GM18909 (cell line): ENCODE results near the gene PSMD1.
"Not testable (repeated sequence)": the region's sequence is repeated elsewhere in the genome, so short reads cannot be mapped to it uniquely, and the experiment has no call there.

ENCODE experiments used
- ATAC-seq: cut with Tn5 transposase; IDR thresholded peaks from one replicate; pipeline ENCODE4 v1.9.1; 2021; ENCODE audit warnings: mild to moderate bottlenecking; ENCODE audit not compliant: unreplicated experiment, poor library complexity

Gene PSMD1

DNA sequence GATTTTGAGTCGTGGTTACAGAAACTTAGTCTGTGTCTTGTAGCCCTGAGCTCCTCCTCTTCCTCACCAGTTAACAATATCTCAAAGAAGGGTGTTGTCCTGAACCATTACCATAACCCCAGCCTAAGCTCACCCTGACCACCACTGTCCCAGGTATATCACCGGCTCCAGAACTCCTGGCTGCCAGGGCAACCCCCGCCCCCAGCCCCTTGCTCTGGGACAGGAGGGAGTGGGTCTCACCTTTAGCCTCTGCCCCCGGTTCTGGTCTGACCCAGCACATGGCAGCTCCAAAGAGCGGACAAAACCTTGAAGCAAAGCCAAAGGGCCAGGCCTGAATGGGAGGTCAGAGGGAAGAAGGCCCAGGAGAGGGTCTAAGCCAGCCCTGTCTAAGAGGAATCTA is 5.6 kb upstream of the PSMD1 start:
- ATAC-seq: no peak

DNA sequence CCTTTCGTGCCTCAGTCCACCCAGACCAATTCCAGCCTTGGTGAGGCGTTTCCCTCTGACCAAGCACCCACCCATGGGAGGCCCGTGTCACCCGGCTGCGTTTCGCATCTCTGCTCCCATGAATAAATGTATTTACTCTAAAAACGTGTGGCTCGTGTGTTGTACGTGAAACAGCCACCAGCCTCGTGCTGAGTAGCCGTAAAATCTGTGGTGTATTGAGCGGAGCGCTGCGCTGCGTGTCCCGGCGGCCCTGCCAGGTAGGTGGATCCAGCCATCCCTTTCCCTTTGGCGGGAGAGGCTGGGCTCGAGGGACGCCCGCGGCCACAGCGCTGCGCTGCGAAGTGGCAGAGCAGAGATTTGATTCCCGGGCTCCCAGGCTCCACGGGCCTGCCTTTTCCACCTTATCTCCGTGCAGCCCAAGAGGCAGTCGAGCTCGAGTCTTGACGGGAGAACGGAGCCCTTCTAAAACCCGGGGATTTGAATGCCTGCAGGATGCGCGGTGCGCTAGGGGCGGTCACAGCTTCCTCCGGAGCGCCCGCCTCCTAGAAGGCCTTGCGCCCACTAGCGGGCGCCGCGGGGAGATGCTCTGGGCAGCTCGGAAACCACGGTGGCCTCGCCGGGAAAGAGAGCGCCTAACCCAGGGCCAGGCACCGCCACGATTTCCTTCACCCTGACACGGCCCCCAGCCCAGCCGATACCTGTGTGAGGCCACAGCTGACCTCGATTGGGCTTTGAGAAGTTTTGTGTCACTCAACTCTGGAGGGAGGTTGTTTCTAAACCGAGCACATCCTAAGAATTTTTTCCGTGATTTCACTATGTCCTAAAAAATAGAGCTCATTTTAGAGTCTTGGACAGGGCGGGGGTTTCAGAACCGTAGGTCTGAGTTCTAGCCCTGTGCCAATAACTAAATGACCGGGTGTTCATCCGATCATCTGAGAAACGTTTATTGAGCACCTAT is 3.9 kb upstream of the PSMD1 start:
- ATAC-seq: peak; percentile 69

DNA sequence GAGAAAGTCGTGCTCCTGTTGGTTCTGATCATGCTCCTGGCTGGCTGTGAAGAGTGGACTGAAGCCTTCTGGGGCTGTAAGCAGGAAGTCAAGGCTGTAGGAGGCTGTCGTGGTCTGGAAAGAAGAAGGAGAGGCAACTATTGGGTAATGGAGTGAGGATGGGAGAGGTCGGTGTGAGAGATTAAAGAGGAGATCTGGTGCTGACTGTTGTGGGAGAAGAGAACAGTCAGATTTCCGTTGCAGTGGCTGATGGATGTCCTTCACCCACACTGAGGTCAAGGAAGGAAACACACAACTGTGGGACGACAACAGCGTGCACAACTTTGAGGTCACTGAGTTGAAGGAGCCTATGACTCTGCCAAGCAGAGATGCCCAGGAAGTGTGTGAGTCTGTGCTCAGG is 2.8 kb upstream of the PSMD1 start:
- no peak for ATAC-seq

DNA sequence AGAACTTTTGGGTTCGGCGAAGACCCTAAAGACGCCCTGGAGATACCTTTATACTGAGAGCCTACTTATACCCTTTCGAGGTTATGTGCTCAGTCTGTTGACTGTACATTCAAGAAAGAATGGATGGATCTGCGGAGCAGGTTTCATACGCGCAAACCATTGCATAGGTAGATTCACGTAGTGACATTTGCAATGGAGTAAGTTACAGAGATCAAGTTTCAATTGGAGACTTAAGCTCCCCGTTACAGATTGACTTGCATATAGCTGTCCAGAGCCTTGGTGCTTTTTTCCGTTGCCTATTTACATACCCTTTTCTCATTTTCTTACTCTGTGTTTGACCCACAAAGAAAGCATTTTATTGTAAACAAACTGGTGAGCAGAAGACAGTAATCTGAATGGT is 923 bp downstream of the PSMD1 start:
- ATAC-seq: no peak

DNA sequence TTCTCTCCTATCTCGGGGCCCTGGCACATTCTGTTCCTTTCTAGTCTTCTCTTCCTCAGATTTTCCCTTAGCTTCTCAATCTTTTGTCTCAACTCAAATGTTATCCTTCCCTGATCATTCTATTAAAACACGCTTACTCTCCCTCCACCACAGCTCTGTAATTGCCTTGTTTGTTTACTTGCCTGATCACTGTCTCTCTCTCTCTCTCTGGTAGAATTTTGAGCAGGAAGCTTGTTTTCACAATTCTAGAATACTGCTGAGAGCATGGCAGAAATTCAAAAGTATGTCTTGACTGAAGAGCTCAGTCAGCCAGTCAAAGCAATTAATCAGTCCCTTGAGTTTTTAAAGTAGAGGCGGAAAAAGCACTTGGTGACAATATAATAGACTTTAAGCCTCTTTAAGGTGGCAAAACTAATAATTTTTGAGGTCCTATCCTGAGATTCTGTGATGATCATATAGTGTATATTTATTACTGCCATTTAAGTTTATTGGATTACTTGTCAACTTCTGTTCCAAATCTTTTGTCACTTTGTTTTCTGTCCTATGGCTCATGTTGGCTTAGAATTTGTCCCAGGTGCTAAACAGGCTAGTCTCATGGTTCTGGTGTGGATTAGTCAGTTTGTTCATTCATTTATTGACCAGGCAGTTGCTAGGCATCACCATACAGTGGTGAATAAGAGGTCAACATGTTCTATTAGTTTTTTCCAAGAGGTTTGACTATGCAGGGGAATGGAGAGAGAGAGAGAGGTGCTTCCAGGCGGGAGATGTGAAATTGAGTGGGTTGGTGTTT is 2.3 kb downstream of the PSMD1 start:
- no peak for ATAC-seq

DNA sequence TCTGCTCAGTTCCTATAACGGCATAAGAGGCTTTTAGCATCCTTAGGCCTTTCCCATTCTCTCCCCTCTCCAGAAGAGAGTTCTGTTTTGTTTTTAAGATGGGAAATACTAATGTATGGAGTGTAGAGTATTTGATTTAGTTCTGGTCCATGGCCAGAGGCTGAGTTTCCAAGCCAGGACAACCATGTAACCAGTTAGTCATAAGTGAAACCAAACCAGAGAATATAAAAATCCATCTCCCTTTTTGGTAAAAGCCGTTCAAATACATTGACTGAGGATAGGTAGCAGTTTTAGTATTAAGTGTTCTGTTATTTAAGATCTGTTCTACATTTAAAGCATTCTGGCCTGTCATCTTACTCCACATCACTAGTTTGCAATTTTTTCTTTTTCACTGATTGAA is 3.1 kb downstream of the PSMD1 start:
- ATAC-seq: no peak

DNA sequence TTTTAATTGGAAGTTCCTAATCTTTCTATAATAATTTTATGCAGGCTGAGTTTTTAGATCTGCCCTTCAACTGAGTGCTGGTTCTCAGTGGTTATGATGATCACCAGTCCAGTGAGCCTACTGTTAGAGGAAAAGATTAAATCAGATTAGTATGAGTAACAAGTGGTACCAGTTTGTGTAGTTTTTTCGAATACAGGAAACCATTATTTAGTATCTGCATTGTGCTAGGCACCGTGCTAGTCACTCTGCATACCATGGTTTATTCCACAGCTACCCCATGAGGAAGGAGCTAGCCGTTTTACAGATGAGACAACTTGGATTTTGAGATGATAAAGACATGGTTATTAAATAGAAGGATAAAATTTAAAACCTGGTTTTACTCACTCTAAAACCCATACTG is 6.1 kb downstream of the PSMD1 start:
- ATAC-seq: no peak

DNA sequence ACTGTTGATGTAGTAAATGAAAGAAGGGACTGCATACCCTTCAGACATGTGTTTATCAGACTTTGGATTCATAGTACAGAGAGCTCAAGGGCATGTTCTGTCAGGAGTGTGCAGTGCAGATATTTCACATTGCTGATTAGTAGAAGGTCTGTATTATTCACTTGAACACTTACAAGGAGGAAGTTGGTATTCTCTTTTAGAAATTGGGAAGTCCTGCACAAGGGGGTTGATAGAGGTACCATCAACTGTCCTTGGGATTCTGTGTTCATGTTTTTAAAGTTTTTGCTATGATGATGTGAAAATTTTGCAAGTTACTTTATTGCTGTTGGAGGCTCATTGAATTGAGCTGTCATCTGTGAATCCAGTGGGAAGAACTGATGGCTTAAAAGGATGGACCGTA is 6.7 kb downstream of the PSMD1 start:
- no peak for ATAC-seq

DNA sequence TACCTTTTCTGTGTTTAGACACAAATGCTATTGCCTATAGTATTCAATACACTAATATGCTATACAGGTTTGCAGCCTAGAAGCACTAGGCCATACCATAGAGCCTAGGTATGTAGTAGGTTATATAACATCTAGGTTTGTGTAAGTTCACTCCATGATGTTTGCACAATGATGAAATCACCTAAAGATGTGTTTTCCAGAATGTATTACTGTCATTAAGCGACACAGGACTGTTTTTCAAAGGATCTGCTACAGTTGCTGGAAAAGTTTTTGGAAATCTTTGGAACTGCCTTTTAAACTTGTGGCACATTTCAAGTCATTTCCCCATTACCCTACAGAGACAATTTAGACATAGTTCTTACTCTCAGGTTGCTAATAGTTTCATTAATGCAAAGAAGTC is 9.3 kb downstream of the PSMD1 start:
- ATAC-seq: no peak

DNA sequence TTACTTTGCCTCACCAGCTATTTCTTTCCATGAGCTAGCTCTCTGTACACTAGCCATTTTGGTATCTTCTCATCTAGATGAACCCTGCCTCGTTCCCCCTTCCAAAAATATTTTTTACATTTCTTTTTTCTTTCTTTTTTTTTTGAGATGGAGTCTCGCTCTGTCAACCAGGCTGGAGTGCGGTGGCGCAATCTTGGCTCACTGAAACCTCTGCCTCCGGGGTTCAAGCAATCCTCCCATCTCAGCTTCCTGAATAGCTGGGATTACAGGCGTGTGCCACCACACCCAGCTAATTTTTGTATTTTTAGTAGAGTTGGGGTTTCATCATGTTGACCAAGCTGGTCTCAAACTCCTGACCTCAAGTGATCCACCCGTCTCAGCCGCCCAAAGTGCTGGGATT is 10.9 kb downstream of the PSMD1 start:
- not testable (repeated sequence) for ATAC-seq

DNA sequence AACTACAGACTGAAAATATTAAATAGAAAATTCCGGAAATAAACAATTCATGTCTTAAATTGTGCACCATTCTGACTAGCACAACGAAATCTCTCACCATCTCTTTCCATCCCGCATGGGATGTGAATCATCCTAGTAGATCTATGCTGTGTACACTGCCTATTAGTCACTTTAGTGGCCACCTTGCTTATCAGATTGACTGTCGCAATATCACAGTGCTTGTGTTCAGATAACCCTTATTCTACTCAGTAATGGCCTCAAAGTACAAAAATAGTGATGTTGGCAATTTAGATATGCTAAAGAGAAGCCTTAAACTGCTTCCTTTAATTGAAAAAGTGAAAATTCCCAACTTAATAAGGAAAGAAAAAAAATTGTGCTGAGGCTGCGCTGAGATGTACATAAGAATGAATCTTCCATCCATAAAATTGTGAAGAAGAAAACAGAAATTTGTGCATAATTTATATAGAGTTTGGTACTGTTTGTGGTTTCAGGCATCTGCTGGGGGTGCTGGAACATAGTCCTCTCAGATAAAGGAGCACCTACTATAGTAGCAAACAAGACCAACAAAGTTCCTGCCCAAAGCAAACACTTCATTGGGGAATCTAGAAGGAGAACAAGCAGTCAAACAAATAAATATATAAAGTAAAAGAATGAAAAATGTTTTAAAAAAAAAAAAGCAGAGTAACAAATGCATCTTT is 12.0 kb downstream of the PSMD1 start:
- ATAC-seq: no peak

DNA sequence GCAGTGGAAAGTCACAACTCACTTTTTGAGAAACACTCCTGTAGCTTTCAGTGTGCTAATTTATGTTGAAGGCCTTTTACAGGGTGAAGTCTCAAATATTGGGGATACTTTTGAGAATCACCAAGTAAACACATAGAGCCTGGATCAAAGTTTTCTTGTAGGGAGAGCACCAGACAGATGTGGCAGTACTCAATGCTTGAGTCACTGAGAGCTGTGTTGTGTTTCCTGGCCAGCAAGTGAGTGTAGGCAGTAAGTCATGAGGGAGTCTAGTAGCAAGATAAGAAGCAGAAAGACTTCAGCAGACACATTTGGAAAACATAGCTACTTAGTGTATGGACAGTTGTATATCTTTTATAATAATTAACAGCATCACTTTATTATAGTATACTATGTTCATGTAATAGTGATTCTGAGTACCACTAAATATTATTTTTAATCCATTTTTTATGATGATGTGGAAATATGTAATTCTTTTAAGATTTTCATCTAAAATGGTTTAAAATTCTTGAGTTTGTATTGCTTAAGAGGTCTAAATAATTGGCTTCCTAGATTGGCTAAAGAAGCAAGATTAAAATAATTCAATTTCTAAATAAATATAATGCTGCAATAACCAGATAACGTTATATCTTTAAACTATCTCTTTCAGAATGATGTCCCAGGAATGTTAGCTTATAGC is 12.8 kb downstream of the PSMD1 start:
- ATAC-seq: no peak

DNA sequence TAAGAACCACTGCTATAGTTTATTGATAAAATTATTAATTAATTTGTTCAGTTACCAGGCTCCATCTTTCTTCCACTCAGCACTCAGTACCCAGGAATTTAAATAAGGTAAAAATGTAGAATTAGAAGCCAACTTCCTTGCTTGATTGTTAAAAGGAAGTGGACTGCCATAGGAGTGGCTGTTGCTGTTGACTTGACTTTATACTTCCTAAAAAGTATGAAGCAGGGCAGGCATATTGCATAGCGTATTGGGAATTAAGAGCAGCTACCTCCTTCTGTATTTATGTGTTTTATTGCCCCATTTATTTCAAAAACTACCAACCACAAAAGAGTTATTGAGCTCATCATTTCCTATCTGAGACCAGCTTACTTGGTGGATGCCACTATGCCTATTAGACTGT is 27.9 kb downstream of the PSMD1 start:
- ATAC-seq: no peak

DNA sequence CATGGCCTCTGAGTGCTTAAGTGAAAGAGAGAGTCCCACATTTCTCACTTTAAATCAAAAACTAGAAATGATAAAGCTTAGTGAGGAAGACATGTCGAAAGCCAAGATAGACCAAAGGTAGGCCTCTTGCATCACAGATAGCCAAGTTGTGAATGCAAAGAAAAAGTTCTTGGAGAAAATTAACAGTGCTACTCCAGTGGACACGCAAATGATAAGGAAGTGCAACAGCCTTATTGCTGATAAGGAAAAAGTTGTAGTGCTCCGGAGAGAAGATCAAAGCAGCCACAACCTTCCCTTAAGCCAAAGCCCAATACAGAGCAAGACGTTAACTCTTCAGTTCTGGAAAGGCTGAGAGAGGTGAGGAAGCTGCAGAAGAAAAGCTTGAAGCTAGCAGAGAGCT is 32.1 kb downstream of the PSMD1 start:
- ATAC-seq: no peak

DNA sequence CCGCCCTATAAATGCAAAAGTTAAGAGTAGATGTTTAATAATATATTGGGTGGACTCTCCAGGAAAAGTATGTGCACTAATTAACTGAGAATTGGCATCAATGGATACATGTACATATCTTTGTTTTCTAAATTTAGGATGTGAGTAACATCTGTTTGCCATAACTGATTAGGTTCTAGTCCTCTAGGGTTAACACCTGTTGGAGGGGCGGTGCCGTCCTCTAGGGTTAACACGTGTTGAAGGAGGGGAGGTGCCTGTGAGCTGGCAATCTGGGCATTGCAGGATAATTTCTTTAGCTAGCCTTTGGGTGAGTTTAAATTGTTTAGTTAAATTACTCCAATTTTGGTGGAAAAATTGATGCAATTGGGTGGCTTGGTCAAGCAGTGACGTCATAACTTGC is 37.3 kb downstream of the PSMD1 start:
- ATAC-seq: no peak

DNA sequence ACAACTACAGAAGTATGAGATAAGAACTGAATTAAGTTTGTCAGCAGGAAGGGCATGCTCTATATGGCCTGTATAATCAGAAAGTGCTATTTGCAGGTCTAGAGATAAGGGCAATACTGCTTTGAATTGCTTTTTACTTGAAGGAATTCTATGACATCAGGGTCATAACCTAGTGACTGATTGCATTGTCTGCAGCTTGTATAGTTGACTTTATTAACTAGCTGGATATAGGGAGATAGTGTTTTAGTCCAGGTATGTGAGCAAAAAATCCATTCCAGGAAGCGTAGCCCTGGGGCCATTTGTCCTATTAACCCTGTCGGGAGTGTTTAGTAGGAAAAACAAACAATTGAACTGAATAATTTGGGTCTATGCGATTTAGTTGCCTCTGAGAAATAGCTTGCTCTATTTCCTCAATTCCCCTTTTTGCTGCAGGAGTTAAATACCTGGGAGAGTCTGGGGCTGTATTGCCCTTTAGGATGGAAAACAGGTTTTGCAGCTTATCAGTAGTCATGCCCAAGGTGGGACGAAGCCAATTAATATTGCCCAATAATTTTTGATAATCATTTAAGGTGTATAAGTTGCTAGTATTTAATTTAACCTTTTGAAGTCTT is 38.2 kb downstream of the PSMD1 start:
- ATAC-seq: no peak

DNA sequence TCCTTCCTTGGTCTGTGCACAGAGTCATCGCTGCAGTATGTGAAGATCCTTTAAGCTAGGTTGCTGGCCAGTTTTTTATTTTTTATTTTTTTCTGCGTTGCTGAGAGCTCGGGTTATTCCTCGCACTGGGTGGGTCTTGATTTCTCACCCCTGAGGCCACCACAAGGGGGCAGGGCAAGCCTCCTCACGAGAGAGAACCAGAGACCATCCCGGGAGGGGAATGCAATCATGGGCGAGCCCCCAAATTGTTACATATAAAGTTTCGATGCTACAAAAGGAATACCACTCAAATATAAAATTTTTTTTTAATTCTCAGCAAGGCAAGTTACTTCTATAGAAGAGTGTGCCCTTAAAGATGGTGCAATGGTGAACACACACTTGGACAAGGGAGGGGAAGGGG is 43.3 kb downstream of the PSMD1 start:
- no peak for ATAC-seq

DNA sequence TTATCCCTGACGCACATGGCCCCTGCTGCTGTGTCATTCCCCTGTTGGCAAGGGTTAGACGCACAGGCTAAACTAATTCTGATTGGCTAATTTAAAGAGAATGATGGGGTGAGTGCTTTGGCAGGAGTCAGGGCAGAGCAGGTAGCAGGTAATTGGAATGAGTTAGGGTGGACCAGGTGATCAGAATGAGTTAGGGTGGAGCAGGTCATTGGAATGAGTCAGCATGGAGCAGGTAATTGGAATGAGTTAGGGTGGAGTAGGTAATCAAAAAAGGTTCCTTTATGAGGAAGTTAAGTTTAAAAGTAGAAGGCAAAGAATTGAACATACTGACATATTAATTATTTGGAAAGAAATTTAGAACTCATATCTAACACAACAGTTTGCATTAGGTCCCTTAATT is 43.7 kb downstream of the PSMD1 start:
- not testable (repeated sequence) for ATAC-seq

DNA sequence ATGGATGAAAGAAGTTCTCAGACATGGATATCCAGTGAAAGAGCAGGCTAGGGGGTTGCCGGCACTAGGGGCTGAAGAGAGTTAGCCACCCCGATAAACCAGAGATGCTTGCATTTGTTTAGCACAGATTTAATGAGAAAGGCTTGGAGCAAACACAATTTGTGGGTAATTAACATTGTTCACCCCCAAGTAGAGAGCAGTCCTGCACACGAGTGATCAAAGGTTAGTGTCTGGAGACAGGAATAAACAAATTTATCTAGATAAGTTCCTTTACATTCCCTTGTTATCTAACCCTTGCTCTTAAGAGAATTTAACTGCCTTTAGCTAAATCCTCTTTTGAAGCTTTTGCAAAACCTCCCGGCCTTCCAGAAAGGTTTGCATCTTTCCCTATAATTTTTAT is 44.3 kb downstream of the PSMD1 start:
- no peak for ATAC-seq

DNA sequence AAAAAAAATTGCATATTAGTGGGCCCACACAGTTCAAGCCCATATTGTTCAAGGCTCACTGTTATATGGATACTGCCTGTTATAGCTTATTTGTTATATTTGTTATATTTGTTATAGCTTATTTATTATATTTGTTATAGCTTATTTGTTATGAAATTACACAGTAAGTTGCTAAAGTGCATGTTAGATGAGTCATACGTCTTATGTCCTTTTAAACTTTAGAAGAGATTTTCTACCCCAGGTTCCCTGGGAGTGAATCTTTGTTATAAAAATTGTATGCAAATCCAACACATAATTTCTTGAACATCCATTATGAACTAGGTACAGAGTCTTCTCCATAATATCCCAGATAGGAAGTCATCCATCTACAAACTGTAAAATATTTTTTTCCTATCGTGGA is 46.1 kb downstream of the PSMD1 start:
- ATAC-seq: no peak
